MM.1S (cell line): ENCODE measurements around the gene ITCH.

Experiments used
- EZH2 ChIP-seq: fragments of 300-600 bp; sonication (generic); optimal IDR thresholded peaks from 2 replicates; pipeline ENCODE3; 2017; ENCODE audit warnings: low read depth, mild to moderate bottlenecking, antibody characterized with exemption, low read length, mixed read lengths
- TF ChIP-seq, protein P1 (sequence below): fragments of 300-600 bp; sonication (generic); IDR thresholded peaks from 2 replicates; pipeline ENCODE4 v1.5.1; 2016; ENCODE audit warnings: antibody characterized with exemption, low read length, mixed read lengths

DNA sequence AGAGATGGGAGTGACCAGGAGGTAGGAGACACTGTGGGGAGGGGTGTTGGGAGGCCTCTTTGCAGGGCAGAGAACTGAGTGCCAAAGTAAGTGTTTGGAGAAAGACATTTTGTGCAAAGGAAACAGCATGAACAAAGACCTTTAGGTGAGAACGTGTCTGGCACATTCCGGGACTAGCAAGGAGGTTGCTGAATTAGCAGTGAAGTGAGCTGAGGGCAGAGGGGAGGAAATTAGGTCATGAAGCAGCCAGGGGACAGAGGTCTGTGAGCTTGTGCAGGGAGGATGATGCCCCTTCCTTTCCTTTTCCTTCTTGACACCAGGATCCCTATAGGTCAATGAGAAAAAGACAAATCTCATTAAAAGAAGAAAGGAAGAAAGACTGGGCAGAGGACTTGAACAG lies 38.5 kb upstream of the ITCH start:
- TF ChIP-seq, protein P1, sequence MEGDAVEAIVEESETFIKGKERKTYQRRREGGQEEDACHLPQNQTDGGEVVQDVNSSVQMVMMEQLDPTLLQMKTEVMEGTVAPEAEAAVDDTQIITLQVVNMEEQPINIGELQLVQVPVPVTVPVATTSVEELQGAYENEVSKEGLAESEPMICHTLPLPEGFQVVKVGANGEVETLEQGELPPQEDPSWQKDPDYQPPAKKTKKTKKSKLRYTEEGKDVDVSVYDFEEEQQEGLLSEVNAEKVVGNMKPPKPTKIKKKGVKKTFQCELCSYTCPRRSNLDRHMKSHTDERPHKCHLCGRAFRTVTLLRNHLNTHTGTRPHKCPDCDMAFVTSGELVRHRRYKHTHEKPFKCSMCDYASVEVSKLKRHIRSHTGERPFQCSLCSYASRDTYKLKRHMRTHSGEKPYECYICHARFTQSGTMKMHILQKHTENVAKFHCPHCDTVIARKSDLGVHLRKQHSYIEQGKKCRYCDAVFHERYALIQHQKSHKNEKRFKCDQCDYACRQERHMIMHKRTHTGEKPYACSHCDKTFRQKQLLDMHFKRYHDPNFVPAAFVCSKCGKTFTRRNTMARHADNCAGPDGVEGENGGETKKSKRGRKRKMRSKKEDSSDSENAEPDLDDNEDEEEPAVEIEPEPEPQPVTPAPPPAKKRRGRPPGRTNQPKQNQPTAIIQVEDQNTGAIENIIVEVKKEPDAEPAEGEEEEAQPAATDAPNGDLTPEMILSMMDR, result no peak
- no peak for TF ChIP-seq EZH2
